HFFc6 (cell line): Measurements from ENCODE around the gene FSTL1. TPM values are rescaled to one million over a fixed set of nuclear protein-coding genes. Genes with fewer than 3 reads are reported as not detected.

Experiments
- DNase-seq: peaks from one replicate; pipeline ENCODE4 v3.0.0-alpha.2; 2018
- H3K27ac Mint-ChIP-seq: 2 replicates; pipeline ENCODE4 v1.8.0; 2020; ENCODE audit warnings: mild to moderate bottlenecking, mixed read lengths
- H3K27me3 Mint-ChIP-seq: 2 replicates; pipeline ENCODE4 v1.8.0; 2021; ENCODE audit warnings: mild to moderate bottlenecking, moderate library complexity, mixed read lengths; ENCODE audit not compliant: insufficient read depth
- H3K36me3 Mint-ChIP-seq: 2 replicates; pipeline ENCODE4 v1.8.0; 2021; ENCODE audit warnings: low read depth, mixed read lengths
- H3K4me1 Mint-ChIP-seq: 2 replicates; pipeline ENCODE4 v1.8.0; 2020; ENCODE audit warnings: low read depth, mixed read lengths
- H3K4me3 Mint-ChIP-seq: 2 replicates; pipeline ENCODE4 v1.8.0; 2020; ENCODE audit warnings: mild to moderate bottlenecking, moderate library complexity, mixed read lengths
- H3K9me3 Mint-ChIP-seq: 2 replicates; pipeline ENCODE4 v1.8.0; 2020; ENCODE audit warnings: mild to moderate bottlenecking, mixed read lengths
- CTCF ChIP-seq: fragments of 200-600 bp; sonication (generic); IDR thresholded peaks from 2 replicates; pipeline ENCODE4 v1.5.0; 2021; ENCODE audit warnings: antibody characterized with exemption, mild to moderate bottlenecking
- total RNA-seq, 6 experiments: library from RNA; stranded (reverse); fragmentation: NEBNext Ultra II Directional; extraction: Animal tissue kit (Norgen Biotek cat#: 25700); gene quantifications; 2 replicates in 1 of 6; 3 replicates in 5 of 6; pipeline ENCODE4 v1.2.3, GENCODE V29; 2021

The FSTL1 gene
- total RNA-seq, 6 experiments from 2014 or later: 1,595 to 1,958 (median 1,726) TPM

GRCh38 chr3:120355486-120355885 lies 95.3 kb downstream of the FSTL1 start:
- no peak overlapping the region for H3K27ac Mint-ChIP-seq

GRCh38 chr3:120353463-120353862 lies 97.3 kb downstream of the FSTL1 start:
- no peak overlapping the region for H3K4me3 Mint-ChIP-seq
- peaks cover 22% of the 10 kb centered on the region for H3K27me3 Mint-ChIP-seq
- no peaks in the 10 kb centered on the region for H3K36me3 Mint-ChIP-seq
- no peak for TF ChIP-seq CTCF
- H3K9me3 Mint-ChIP-seq: no peaks in the 10 kb centered on the region
- DNase-seq: no peak
- H3K27ac Mint-ChIP-seq: no peak overlapping the region
- peaks cover 14% of the 10 kb centered on the region for H3K4me1 Mint-ChIP-seq

More at GRCh38 chr3:120355486-120355885, 95.3 kb downstream of the FSTL1 start:
- TF ChIP-seq CTCF: no peak
- peaks cover 25% of the 10 kb centered on the region for H3K27me3 Mint-ChIP-seq
- H3K4me3 Mint-ChIP-seq: no peak overlapping the region
- no peaks in the 10 kb centered on the region for H3K9me3 Mint-ChIP-seq
- H3K36me3 Mint-ChIP-seq: no peaks in the 10 kb centered on the region
- no peak for DNase-seq
- H3K4me1 Mint-ChIP-seq: peaks cover 4% of the 10 kb centered on the region

GRCh38 chr3:120352017-120352416 lies 98.8 kb downstream of the FSTL1 start:
- no peak overlapping the region for H3K4me3 Mint-ChIP-seq
- H3K36me3 Mint-ChIP-seq: peaks cover under 1% of the 10 kb centered on the region
- peaks cover 25% of the 10 kb centered on the region for H3K4me1 Mint-ChIP-seq
- no peak for TF ChIP-seq CTCF
- H3K27me3 Mint-ChIP-seq: peaks cover 16% of the 10 kb centered on the region
- no peaks in the 10 kb centered on the region for H3K9me3 Mint-ChIP-seq
- DNase-seq: no peak
- H3K27ac Mint-ChIP-seq: no peak overlapping the region

GRCh38 chr3:120350401-120350941 lies 100.3 kb downstream of the FSTL1 start:
- peak; percentile 70 for DNase-seq
- peak overlapping the region; percentile 89 for H3K27ac Mint-ChIP-seq
- TF ChIP-seq CTCF: no peak

GRCh38 chr3:120349855-120350125 lies 101.0 kb downstream of the FSTL1 start:
- H3K27ac Mint-ChIP-seq: peak overlapping the region; percentile 89
- H3K27me3 Mint-ChIP-seq: peaks cover 3% of the 10 kb centered on the region; the same call in 1 of the 2 replicates
- H3K4me3 Mint-ChIP-seq: peak overlapping the region; percentile 93
- DNase-seq: no peak
- H3K4me1 Mint-ChIP-seq: peaks cover 43% of the 10 kb centered on the region
- H3K9me3 Mint-ChIP-seq: no peaks in the 10 kb centered on the region
- no peak for TF ChIP-seq CTCF
- peaks cover 8% of the 10 kb centered on the region for H3K36me3 Mint-ChIP-seq

More at GRCh38 chr3:120350401-120350941, 100.3 kb downstream of the FSTL1 start:
- H3K36me3 Mint-ChIP-seq: peaks cover 8% of the 10 kb centered on the region
- peaks cover 8% of the 10 kb centered on the region for H3K27me3 Mint-ChIP-seq
- H3K4me3 Mint-ChIP-seq: peak overlapping the region; percentile 93
- no peaks in the 10 kb centered on the region for H3K9me3 Mint-ChIP-seq
- H3K4me1 Mint-ChIP-seq: peaks cover 36% of the 10 kb centered on the region
